Activated T-helper 9 cell treated with anti-CD3 and anti-CD28 coated beads, Interleukin-2, amount 50 U/mL, for 16 hours (primary cell): Measurements from ENCODE around the gene ZSWIM6.
A peak's percentile ranks its signal among the peaks of the same experiment; 100 is the strongest.
"Not testable (repeated sequence)": the region's sequence is repeated elsewhere in the genome, so short reads cannot be mapped to it uniquely, and the experiment has no call there.

Experiments used
- DNase-seq: peaks from one replicate; pipeline ENCODE4 v3.0.0-alpha.2; 2020; ENCODE audit warnings: low read depth

The ZSWIM6 gene

GRCh38 chr5:61407706-61408270, 75.7 kb downstream of the ZSWIM6 start:
- DNase-seq: no peak

DNA sequence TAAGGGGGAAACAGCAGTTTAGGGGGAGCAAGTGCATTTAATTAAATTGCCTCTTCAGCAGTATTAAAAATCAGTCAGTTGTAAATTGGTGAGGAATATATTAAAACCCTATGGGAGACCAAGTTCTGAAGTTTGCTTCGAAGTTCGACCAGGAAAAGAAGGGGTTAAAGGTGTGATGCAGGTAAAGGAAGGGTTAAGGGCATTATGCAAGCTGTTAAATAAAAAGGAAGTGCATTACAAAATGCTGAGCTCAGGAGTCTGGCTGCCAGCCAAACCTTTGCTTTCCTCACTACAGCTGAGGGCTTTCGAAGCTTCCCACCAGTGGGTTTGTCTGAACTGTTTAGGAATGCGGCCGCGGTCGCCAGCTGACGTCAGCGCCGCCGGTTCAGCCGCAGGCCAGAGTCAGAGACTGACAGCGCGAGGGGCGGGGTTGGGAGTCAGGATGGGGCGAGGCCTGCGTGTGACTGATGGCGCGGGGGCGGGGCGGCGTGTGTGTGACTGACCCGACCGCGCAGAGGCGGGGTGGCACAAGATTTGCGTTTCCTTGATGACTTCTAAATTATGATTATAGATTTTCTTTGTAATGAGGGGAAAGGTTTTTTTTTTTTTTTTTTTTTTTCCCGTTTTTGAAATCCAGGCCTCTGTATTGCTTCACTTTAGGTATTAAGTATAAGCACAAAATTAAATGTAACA, 76.6 kb downstream of the ZSWIM6 start:
- DNase-seq: peak; percentile 98

DNA sequence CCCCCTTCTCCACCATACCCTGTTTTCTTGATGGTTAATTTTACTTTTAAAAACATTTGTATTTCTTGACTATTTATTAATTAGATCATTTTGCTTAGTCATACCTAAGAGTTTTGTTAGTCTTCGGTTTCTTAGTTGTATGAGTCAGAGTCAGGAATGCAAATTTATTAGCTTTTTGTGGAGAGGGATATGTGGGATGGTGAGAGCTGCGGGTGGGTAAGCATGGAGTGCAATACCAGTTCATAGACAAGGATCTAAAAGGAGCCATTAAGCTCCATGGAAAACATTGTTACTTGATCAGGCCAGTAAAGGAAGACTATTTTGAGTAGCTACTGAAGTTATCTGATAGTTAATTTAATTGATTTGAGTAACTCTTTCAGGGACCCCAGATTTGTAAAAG, 77.5 kb downstream of the ZSWIM6 start:
- DNase-seq: no peak

- DNase-seq: no peak
Observed at GRCh38 chr5:61410811-61411210, 78.8 kb downstream of the ZSWIM6 start.

- DNase-seq: no peak
Observed at GRCh38 chr5:61412361-61412760, 80.3 kb downstream of the ZSWIM6 start.

GRCh38 chr5:61413205-61413604, 81.1 kb downstream of the ZSWIM6 start:
- DNase-seq: not testable (repeated sequence)

- DNase-seq: no peak
Observed at GRCh38 chr5:61414806-61415205, 82.7 kb downstream of the ZSWIM6 start.

GRCh38 chr5:61416010-61416409, 84.0 kb downstream of the ZSWIM6 start:
- no peak for DNase-seq

- DNase-seq: no peak
Observed at GRCh38 chr5:61416420-61416819, 84.4 kb downstream of the ZSWIM6 start.

DNA sequence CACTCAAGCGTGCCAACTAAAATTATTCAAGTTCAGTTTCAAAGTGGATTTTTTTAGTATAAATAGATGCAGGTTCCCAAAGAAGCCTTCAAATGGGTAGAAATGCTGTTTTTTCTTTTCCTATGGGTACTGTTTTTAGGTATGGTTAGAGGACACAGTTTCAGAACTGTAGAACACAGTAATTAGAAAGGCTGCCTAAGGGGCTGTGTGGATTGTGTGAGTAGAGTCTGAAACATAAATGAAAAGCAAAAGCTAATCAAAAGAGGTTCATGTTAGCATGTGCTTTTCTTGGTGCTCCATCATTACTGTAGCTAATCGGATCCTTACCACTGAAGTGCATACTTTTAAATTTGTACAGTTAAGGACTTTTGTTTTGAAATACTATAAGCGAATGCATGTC, 85.3 kb downstream of the ZSWIM6 start:
- no peak for DNase-seq

DNA sequence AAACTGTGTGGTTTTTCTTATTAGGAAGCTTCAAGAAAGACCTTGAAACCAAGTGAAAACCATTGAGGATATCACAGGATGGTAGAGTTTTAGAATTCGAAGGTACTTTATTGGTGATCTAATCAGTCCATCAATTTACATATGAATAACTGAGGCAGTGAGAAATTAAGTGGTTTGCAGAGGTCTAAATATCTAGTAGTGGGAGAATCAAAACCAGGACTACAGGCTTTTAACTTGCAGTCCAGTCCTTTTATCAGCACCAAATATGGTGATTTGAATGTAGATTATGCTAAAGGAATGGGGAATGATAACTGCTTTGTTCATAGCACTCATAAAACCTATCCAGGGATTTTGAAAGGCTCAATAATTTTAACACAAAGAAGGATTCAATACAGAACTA, 85.8 kb downstream of the ZSWIM6 start:
- no peak for DNase-seq

DNA sequence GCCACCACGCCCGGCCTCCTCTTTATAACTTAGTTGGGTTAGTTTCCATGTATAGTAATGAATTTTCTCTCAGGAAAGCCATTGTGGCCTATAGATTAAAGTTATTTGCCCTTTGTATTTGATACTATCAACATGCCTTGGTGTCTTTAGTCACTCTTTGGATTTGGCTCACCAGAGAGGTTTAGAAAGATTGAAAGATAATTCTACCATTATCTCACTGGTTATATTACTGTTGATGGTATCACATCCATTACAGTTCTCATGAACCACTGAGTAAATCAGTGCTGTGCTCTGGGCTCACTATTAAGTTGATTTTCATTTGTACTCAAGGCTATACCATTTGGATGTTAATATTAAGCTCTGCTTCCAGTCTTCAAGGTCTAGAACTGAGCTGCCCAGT, 87.0 kb downstream of the ZSWIM6 start:
- no peak for DNase-seq

DNA sequence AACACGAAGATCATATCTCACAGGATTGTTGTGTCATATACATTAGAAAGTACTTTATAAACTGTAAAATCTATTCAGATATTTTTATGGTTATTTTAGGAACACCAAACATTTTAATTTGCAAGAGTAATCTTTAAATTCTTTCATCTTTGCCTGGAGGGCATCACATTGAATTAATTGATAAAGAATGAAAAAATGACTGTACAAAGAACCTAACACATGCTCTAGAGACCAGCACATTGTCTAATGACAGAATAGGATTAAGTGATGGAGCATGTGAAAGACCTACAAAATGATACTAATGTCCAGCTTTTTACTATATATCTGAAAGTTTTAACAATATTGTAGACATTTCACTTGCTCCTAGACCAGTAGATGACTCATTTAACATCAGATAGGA, 88.0 kb downstream of the ZSWIM6 start:
- DNase-seq: no peak

GRCh38 chr5:61421262-61421661, 89.2 kb downstream of the ZSWIM6 start:
- DNase-seq: not testable (repeated sequence)

- no peak for DNase-seq
Observed at GRCh38 chr5:61423487-61424145, 91.6 kb downstream of the ZSWIM6 start.

DNA sequence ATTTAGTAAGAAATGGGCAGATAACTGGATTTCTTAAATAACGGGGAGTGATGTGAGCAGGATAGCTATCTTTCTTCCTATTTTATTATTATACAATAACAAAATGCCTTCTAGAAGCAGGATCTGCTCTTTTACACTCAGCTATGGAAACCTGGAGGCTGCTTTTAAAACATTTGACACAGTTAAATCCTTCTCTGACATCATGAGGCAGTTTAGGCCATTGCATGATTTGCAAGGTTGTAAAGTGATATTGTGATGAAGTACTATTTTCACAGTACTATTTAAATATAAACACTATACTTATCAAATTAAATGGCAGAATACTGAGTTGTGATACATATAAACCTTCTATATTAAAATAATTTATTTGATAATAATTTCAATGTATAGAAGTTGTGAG, 93.9 kb downstream of the ZSWIM6 start:
- no peak for DNase-seq

DNA sequence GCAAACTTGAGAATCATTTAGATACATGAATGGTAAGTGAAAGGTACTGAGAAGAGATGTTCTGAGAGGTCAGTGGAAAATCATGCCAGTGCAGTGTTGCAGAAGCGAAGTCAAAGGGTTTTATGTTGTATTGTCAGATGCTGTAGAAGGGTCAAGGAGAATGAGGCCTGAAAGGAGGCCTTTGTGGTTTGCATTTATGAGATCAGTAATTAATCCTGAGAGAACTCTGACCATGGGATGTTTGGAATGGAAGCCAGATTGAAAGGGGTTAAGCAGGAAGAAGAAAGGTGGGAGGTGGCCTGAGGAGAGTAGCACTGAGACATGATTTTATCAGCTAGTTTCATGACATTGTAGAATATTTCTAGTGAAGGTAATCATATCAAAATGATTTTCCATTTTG, 97.8 kb downstream of the ZSWIM6 start:
- no peak for DNase-seq

GRCh38 chr5:61431923-61432620, 100.0 kb downstream of the ZSWIM6 start:
- DNase-seq: no peak

GRCh38 chr5:61435368-61435767, 103.3 kb downstream of the ZSWIM6 start:
- no peak for DNase-seq

- DNase-seq: no peak
Observed at GRCh38 chr5:61438298-61438970, 106.4 kb downstream of the ZSWIM6 start.

- DNase-seq: no peak
Observed at GRCh38 chr5:61440086-61440485, 108.0 kb downstream of the ZSWIM6 start.

GRCh38 chr5:61440596-61440995, 108.5 kb downstream of the ZSWIM6 start:
- DNase-seq: no peak
